Adrenal gland (tissue), 5 donors: Measurements from ENCODE around the gene SPEM2.

Experiments
- POLR2A ChIP-seq, 2 donors: fragments of 450-650 bp; IDR thresholded peaks; one replicate each; pipeline ENCODE4 v1.6.1; 2017; ENCODE audit warnings: antibody characterized with exemption in 2 of 2, mild to moderate bottlenecking in 2 of 2, moderate library complexity in 1 of 2
- TF ChIP-seq, protein P1 (sequence below), 6 experiments: fragments of 450-650 bp in 4 of 6; fragments of 200-600 bp in 2 of 6; sonication (generic) in 1 of 6; IDR thresholded peaks; 1 replicate in 5 of 6; 2 replicates in 1 of 6; pipeline versions ENCODE4 v1.5.1 to v1.8.0; 2016 to 2021; ENCODE audit warnings: antibody characterized with exemption in 6 of 6, mild to moderate bottlenecking in 2 of 6, moderate library complexity in 1 of 6
- donor health status: DM: no; HTN: no; CAD: no.

DNA sequence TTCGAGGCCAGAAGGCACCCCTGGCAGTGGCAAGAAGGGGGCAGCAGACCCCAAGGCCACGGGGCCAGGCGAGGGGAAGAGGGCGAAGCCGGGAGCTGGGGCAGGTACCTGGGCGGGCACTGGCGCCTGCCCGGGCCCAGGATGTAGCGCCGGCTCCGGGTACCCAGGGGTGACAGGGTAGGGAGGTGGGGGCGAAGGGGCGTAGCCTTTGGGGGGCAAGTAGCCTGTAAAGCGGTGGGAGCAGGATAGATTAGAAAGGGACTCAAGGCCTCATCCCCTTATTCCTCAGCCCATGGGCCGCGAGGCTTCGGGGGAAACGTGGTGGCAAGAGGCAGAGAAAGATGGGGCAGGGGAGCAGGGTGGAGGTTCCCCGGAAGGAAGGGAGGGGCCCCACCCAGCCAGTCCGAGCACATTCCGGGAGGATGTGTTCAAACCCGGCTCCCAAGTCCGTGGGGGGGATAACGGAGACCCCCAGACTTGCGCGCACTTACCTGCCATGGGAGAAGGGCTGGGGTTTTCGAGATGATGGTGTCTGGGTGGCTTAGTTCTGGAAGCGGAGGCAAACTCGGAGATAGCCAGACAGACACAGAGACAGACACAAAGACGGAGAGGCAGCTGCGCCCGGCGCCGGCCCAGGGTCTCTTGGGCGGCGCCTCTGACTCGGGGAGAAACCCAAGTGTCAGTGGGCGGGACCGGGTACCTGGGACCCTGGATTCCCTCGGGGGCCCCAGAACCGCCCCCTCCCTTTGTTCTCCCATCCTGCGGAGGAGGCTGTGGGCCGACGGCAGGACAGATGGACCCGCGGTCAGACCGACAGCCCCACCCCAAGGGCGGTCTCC lies 31.6 kb upstream of the SPEM2 start:
- TF ChIP-seq, protein P1, sequence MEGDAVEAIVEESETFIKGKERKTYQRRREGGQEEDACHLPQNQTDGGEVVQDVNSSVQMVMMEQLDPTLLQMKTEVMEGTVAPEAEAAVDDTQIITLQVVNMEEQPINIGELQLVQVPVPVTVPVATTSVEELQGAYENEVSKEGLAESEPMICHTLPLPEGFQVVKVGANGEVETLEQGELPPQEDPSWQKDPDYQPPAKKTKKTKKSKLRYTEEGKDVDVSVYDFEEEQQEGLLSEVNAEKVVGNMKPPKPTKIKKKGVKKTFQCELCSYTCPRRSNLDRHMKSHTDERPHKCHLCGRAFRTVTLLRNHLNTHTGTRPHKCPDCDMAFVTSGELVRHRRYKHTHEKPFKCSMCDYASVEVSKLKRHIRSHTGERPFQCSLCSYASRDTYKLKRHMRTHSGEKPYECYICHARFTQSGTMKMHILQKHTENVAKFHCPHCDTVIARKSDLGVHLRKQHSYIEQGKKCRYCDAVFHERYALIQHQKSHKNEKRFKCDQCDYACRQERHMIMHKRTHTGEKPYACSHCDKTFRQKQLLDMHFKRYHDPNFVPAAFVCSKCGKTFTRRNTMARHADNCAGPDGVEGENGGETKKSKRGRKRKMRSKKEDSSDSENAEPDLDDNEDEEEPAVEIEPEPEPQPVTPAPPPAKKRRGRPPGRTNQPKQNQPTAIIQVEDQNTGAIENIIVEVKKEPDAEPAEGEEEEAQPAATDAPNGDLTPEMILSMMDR (IDR thresholded peaks at IDR 0.05), result no peak
- TF ChIP-seq POLR2A (IDR thresholded peaks at IDR 0.05), result no peak
